GM19025 (cell line): ENCODE measurements around the gene OR4A16.

ENCODE experiments used
- ATAC-seq: cut with Tn5 transposase; IDR thresholded peaks from one replicate; pipeline ENCODE4 v1.9.1; 2021; ENCODE audit warnings: mild to moderate bottlenecking, low read depth, moderate library complexity; ENCODE audit not compliant: unreplicated experiment

Gene OR4A16, protein sequence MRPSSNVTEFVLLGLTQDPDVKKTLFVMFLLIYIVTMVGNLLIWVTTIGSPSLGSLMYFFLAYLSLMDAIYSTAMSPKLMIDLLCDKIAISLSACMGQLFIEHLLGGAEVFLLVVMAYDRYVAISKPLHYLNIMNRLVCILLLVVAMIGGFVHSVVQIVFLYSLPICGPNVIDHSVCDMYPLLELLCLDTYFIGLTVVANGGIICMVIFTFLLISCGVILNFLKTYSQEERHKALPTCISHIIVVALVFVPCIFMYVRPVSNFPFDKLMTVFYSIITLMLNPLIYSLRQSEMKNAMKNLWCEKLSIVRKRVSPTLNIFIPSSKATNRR

DNA sequence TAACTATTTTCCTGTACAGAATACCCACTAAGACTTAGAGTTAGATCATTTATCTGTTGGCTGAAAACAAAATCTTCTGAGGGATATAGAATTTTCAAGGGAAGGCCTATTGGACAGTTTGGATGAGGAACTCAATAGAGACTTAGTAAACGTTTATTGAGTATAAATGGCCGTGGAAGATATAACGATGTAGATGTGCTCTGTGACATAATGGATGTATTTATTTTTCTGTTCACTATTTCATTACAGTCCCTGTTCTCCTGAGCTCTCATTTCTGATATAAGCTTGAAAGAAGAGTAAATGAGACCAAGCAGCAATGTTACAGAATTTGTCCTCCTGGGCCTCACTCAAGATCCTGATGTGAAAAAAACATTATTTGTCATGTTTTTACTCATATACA, at the start of gene OR4A16:
Gene OR4A16, plus strand, starts transcription at position 301 of the 400 bp plus-strand sequence. Its CDS starts 0 bp downstream, at position 301.
- no peak for ATAC-seq

DNA sequence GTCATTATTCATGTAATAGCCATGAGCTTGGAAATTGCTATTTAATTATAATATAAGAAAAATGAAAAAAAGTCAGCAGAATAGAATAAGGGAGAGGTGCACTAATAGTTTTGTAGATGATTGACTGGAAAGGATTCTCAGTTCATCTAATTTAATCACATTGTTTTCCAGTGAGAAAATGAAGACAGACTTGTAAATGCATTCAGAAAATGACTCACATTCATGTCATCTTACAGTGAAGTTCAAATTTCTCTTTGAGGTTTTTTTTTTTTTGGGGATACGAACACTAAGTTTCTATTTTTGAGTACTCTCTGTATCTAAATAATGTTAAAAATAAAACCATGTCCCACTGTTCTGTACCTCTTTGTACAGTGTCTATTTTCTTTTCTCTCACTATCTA, 18.5 kb upstream of the OR4A16 start:
- ATAC-seq: no peak

- no peak for ATAC-seq
Measured at GRCh38 chr11:55345306-55345705, 2.3 kb downstream of the OR4A16 start.

DNA sequence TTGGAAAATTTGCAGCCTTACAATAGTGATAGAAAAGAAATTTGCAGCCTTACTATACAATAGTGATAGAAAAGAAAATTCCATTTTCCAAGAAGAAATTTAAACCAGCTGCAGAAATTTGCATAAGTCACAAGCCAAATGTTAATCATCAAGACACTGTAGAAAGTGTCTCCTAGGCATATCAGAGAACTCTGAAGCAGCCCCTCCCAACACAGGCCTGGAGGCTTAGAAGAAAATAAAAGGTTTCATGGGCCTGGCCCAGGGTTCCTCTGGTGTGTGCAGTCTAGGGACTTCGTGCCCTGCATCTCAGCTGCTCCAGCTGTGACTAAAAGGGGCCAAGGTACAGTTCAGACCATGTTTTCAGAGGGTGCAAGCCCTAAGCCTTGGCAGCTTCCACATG, 6.0 kb downstream of the OR4A16 start:
- no peak for ATAC-seq

- peak; percentile 51 for ATAC-seq
Measured at GRCh38 chr11:55357560-55358184, 14.7 kb downstream of the OR4A16 start.

GRCh38 chr11:55367674-55368073, 24.7 kb downstream of the OR4A16 start, which contains the start of gene OR4A15:
TSS of gene OR4A15 (plus strand) at chr11:55367974. CDS start at chr11:55367974, 0 bp downstream.
- ATAC-seq: no peak
